IPS DF 19.7 (cell line): ENCODE results near the gene ADAMTSL3.

Experiments
- DNase-seq: peaks from one replicate; pipeline ENCODE4 v3.0.0-alpha.2; 2013; ENCODE audit warnings: low read depth, low spot score

The ADAMTSL3 gene

DNA sequence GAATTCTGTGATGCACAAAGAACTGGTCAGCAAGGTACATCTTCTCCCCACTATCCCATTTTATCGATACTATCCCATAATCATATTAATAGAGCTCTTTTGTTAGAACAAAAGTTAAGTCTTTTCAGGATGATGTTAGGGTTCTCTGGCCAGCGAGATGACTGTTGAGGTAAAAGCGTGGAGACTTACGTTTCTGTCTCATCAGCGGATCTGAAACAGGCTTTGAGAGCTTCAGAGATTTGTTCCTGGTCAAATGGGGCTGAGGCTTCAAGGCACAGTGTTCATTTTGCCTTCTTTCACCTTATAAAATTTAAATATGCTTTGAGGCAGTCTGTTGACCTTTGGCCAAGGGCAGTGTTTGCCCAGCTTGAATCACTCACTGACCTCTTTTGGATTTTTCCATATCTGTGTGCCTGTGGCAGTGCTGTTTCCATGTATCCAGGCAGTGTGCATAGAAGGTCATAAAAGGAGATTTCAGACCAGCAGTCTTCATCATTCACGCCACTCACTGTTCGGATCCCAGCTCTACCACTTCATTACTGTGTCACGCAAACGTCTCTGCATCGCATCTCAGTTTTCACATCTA lies 3.1 kb downstream of the ADAMTSL3 start:
- no peak for DNase-seq

DNA sequence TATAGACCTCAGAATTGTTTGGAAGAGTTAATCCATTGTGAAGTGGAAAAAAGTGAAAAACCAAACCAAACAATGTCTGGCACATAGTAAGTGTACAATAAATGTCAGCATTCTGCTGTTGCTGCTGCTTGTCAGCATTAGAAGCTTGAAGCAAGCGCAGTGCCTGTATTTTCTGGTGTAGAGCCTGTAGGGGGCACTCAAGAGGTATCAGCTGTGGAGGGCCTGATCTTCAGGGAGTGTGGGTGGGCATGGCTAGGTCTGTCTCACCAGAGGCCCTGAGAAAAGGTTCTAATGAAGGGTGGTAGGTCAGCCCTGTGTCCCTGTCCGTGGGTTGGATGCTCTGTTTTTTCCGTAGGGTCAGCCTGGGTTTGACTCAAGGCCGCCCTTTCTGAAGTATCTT lies 3.6 kb downstream of the ADAMTSL3 start:
- DNase-seq = no peak

DNA sequence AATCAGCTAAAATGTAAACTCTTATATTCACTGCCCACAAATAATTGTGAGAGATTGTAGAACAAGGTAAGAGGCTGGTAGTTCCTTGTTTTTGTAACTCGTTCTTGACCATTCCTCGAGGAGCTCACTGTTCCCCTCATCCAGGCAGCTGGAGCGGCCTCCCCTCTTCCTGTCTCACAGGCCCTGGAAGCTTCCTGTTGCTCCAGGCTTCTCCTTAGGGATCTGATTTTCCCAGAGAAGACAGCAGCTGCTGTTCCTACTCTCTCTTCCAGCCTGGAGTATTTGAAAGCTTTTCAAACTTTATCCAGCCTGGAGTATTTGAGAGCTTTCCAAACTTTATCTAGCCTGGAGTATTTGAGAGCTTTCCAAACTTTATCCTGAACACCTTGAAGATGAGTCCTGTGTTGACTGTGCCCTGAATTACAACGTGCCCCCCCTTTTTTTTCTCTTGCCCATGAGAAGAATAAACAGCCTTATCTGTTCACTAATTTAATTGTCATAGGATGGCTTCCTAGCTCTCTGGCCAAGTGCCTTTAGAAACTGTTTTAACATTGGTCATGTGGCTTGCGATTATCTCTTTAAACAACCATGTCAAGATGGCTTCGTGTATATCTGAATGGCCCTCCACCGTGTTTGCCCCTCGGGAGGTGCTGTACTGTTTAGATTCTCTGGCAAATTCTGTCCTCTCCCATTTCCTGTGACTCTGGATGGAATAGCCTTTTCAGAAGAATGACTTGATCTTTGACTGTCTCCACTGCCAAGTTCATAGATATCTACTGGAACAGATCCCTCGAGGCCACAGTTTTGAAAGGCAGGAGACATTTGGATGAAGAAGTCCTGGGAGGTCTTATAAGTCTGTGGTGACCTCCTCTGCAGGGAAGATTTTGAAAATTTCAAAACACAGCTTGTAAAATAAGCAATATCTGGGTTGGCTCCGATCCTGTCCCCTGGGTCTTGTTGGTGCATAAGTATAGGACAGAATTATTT lies 4.8 kb downstream of the ADAMTSL3 start:
- no peak for DNase-seq

DNA sequence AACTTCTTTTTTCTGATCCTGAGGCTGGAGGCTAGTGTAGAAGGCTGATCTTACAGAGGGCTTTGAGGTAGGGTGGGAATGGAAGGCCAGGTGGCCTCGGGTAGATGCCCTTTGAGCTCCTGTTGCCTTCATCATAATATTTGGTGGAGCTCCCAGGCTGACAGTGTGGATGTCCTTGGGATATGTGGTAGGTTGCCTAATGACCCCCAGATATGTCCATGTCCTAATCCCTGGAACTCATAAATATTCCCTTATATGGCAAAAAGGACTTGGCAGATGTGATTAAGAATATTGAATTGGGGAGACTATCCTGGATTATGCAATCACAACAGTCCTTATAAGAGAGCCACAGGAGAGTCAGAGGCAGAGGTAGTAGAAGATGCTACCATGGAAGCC lies 5.5 kb downstream of the ADAMTSL3 start:
- no peak for DNase-seq

DNA sequence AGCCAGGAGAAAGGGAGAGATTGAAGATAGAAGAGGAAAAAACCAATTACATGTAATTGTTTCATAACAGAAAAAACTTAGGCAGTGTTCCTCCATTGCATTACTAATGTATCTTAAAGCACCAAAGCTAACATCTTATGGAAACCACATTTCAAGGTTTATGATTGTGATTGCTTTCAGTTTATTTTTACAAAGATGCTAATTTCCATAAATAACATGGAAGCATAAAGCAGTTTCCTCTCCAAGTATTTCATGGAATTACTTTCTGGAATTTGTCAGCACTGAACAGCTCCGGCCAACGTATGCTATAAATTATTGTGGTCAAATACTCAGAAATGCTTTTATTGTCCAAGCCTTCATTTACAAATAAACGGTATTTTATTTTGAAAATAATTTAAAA lies 11.6 kb downstream of the ADAMTSL3 start:
- no peak for DNase-seq

DNA sequence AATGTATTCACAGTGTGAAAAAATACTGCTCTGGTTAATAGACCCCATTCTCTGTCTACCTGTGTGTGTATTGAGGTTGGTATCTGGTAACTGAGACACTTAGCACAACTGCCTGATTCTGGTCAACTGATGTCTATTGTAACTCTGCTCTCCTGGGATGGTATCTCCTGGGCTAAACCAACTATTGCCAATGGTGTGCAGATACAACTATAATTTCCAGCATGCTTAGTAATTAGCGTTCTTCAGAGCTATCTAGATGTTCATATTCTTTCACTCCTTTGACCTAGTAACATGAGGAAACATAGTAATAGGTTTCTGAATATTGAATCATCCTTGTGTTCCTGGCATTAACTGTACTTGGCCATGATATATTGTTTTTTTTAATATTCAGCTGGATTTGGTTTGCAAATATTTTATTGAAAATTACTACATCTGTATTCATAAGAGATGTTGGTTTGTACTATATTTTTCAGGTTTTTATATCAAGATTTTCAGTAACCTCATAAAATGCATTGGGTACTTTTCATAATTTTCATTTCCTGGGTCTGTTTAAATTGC lies 16.8 kb downstream of the ADAMTSL3 start:
- DNase-seq = no peak

DNA sequence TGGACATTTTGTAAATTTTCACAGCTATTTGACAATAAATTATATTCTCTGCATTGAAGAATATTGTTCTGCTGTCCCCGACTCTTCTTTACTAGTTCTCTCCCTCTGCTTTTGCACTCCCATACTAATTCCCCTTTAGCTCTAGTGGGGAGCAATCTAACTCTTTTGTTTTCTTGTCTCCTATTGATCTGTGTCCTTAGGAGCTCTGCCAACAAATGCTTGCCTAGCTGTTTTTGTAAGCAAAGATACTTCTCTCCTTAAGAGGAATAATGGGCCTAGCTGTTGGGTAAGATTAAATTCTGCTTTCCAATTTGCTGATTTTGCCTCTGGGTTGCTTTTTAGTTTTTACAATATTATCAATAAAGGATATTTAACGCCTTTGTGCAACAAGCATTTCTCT lies 17.7 kb downstream of the ADAMTSL3 start:
- no peak for DNase-seq

DNA sequence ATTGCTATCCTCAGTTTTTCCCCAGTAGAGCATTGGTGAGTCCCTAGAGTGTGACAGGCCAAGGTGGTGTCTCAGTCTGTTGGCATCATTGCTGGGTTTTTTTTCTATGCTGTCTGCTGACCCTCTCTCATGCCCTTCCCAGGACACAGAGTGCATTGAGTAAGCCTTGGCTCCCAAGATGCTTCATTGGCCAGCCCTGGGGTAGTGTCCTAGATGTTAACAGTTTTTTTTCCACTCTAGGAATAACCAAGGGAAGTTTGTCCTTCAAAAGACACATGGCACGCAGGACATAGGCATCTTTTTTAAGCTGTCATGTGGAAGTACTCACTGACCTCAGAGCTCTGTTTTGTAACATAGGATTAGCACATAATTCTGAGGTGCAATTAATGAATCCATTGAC lies 19.5 kb downstream of the ADAMTSL3 start:
- DNase-seq = no peak

DNA sequence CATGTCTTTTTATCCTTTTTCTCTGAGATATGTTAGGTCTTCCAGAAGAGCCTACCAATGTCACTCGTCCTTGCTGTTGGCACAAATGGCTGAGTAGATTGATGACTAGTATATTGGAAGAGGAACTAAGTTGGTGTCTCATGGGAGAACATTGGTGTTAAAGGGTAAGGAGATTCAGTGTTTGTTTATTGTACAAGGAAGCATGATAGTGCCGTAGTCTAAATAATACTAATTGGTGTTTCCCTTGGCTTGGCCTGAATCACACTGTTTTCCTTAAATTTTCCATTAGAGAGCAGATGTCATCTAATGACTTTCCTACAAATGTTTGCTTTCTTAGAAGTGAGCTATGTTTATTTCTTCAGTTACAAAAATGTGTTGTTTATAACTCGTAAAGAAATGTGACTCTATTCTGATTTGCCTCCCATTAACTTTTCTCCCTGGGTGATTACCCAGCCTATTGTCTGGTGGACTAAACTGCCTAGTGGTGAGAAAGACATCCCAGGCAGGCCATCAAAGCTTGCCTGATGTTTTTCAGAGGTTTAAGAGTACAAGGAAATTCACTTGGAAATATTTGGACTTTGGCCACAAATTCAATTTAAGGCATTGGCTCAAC lies 28.7 kb downstream of the ADAMTSL3 start:
- no peak for DNase-seq

DNA sequence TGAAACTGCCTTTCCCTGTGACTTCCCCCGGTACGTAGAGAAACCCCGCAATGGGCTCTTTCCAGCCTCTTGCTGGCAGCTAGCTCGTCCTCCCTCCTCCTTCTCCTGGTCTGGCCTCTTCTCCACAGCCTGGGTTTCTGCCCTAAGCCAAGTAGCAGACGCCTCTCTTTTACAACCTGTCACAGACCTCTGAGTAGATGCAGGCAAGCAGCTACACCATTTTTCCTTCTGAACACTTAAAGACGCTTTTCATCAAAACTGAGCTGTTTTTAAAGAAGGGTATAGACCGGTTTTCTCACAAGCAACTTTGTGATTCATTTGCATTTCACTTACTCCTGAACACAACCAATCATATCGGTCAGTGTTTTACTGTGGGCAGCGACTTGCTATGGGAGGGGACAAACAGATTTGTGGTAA lies 32.0 kb downstream of the ADAMTSL3 start:
- no peak for DNase-seq

DNA sequence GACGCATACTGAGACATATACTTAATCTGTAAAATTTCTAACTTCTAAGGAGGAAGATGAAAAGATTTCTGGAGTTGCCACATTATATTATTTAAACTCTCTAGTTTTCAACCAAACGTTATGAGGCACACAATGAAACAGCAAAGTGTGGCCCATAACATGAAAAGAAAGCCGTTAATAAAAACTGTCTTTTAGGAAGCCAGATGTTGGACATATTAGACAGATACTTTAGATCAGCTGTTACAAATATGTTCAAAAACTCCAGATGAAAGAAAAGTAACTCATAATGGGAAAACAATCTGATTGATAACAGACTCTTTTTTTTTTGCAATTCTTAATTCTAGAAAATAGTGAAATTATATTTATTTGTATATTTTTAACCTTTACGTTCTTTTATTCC lies 34.3 kb downstream of the ADAMTSL3 start:
- no peak for DNase-seq

DNA sequence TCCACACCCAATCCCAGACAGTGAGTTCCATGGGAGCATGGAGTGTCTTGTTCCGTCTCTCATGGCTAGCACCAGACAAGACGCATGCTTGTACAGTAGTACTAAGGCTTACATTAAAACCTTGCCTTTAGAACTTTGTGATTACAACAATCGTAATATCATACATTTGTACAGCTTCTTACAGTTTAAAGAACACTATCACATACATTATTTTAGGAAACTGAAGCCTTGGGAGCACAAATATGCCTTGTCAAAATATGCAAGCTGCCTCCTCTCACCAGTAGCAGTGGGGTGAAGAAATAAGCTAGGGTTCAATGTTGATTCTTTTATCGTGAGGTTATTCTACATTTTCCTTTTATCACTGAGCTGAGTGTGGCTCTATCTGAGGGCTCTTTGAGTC lies 36.8 kb downstream of the ADAMTSL3 start:
- DNase-seq = no peak

DNA sequence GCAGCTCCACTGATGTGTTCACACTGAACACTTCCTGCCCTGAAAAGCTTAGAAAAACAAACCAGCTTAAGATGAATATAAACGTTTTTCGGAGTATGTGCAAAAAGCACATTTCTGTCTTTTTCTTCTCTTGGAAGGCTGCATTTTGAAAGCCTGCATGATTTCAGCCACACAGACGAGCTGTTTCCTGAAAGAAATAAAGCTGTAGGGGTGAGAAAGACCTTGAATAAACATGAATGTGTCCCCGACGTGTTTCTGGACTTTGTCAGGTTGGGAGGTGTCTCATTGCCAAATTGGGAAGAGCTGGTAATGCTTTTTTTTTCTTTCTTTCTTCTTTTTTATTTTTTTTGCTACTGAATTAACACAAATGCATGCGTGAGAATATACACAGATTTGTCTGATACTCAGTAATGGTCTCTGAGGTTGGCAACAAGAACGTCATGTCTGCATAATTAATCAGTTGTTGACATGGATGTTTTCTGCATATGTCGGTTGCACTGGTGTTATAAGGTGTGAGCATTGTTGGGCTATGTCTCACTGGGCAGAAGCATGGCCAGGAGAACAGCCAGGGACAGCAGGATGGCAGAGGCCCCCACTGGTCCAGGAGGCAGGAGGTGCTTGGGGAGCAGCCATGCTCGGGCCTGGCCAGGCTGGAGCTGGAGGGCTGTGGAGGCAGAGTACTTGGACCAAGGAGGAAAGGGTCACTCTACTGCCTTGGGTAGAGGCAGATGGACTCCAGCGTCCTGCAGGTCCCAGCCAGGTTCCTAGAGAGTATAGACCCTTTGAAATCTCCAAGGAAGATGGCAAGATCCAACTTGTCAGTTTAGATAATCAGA lies 39.0 kb downstream of the ADAMTSL3 start:
- no peak for DNase-seq

DNA sequence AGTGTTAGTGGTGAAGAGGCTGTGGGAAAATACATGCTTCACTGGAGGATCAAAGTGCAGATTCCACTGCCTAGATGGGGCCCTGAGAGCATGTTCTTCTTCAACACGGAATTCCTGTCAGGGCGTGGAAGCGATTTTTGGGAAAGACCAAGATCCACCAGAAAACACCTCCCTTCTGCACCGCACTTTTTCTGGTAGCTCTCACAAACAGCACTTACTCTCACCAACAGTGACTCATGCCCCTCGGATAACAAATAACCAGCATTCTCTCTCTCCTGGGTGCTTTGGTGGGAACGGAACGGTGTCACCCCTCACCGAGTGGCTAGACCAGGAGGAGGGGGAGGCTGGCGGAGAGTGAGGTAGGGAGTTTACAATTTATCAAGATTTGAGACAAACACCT lies 40.1 kb downstream of the ADAMTSL3 start:
- peak; percentile 23 for DNase-seq

DNA sequence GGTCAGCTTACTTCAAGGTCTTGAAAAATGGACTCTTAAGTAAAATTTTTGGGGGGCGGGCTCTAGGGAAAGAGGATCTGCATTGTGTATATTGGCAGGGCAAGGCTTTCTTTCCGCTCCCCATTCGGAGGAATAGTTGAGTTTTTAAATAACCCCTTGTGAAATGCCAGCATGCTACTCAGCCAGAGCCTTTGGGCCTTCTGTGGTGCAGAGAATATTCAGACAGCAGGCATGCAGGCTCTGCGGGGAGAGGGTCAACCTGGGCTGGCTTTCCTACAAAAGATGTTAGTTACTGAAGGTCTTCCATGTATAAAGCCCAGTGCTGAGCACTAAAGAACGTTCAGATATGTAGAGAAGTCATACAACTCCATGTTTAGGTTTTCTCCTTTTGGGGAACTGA lies 40.6 kb downstream of the ADAMTSL3 start:
- DNase-seq = no peak

DNA sequence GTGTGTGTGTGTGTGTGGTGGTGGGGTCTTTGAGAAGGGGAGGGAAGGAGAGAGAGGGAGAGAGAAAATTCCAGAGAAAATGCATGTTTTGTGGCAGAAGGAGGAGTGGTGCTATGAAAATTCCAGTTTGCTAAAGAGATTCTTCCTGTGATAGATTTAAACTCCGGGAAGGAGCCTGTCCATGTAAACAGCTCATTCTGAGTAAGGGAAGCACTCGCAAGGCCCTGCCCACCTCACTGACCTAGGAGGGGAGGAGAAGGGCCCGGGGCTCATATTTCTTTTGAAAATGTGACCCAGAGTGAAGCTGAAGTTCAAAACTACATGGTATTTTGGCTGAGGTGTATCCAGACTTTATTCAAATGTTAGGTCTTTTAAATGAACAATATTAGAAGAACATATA lies 41.3 kb downstream of the ADAMTSL3 start:
- DNase-seq = no peak

DNA sequence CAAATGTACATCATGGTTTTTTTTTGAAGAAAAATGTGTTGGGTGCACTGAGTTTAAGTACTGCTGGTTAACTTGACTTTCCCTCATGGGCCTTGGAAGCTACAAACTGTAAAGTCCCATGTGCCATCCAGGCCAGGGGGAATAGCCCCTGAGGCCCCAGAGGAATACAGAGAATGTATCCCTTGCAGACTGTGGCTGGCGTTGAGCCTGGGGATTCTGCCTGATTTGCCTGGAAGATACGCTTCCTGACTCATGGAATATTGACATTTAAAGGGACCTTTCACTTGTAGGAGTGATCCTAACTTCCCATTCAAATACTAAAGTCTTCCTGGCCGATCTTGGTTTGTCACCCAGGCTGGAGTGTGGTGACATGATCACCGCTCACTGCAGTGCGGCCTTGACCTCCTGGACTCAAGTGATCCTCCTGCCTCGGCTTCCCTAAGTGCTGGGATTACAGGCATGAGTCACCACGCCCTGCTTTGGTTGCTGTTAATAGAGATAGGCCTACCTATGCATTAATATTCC lies 42.0 kb downstream of the ADAMTSL3 start:
- DNase-seq = no peak

DNA sequence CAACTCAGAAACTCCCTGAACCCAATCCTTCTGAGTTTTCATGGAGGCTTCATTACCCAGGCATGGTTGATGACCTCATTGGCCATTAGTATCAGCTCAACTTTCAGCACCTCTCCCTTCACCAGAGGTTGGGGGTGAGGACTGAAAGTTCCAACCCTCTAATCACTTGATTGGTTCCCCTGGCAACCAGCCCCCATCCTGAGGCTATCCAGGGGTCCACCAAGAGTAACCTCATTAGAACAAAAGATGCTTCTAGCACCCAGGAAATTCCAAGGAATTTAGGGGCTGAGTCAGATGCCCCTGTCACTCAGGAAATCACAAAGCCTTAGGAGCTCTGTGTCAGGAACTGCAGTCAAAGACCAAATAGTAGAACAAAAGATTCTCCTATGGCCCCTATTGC lies 43.8 kb downstream of the ADAMTSL3 start:
- no peak for DNase-seq

DNA sequence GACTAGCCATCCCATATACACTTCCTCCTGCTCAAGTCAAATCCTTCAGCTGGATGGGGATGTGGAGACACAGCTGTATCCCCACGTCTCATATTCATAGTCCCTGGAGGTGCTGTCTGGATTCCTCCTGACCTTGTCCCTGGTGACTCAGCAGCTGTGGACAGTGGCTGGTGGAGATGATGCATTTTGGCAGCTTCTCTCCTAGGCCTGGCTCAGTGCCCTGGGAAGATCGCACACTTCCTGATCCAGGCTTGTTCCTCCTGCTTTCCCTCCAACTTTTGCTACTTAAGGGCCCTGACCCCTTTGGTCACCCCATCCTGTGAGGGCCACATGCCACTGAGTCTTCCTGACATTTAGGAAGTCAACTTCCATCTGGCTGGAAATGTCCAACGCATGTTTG lies 44.4 kb downstream of the ADAMTSL3 start:
- no peak for DNase-seq

DNA sequence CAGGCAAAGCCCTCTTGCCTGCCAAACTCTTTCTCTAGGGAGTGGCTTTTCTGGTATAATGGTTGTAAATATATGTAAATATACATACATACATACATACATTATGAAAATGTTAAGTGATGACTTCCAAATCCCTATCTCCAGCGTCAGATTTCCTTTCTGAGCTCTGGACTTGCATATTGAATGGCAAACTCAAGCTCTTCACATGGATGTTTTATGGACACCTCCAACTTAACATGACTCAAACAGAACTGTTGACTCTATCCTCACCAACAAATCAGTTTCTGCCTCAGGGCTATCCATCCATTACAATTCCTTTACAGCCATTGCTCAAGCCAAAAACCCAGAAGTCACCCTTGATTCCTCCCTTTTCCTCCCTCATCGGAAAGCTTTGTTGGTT lies 45.1 kb downstream of the ADAMTSL3 start:
- DNase-seq = no peak

DNA sequence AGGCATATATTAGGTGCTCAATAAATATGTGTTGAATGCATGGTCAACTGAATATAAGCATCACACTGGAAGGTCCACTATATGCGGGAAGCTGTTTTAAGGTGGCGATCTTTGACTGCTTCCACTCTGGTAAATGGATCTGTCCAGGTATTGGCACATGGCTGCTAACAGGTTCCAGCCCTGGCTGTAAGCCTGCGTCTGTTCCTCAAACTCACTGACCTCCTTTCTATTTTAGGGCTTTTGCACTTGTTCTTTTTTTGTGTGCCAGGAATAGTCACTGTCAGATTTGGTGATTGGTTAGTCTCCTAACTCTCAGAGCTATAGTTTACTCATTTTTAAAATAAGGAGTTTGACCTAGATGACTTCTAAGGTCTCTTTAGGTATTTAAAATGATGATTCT lies 46.2 kb downstream of the ADAMTSL3 start:
- no peak for DNase-seq
